ENCODE results near the gene IGFBP2.

Gene IGFBP2

DNA sequence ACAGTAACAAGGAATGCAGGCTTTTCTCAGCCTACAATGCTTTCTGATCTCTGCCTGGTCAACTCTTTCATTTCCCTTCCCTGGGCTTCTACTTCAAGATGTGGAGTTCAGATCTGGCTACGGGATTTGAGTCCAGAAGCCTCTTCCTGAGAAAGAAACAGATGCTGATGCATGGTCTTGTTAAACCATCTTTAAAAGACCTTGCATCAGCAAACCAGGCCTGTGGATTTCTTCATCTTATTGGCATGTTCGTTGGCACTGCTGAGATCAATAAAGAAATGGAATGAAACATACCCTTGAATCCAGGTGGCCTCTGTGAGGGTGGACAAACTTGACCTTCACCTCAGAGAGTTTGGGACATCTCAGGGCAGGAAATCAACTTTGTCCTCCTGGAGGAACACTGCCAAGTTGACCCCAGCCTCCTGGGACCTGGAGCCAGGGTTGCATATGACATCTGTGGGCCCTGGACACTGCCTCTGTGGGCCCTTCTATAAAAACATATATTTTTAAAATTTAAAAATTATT lies 21.4 kb downstream of the IGFBP2 start:
- Histone ChIP-seq H3K9me3 (ENCODE audit: control insufficient read depth, insufficient read depth, low read depth, low read length) (no peaks in the 10 kb centered on the region), H3K27ac (ENCODE audit: low read depth, low read length) (no peak overlapping the region), H3K36me3 (ENCODE audit: control insufficient read depth, insufficient read depth, low read length) (peaks cover 13% of the 10 kb centered on the region; the same call in 1 of the 2 replicates), H3K4me1 (ENCODE audit: control insufficient read depth, insufficient read depth, low read length) (no peaks in the 10 kb centered on the region; the same call in 1 of the 2 replicates), H3K9ac (ENCODE audit: low read length) (no peak overlapping the region), H3K4me3 (ENCODE audit: low read depth, low read length) (no peak overlapping the region), H3K27me3 (ENCODE audit: control insufficient read depth, insufficient read depth, low read length) (no peaks in the 10 kb centered on the region)

DNA sequence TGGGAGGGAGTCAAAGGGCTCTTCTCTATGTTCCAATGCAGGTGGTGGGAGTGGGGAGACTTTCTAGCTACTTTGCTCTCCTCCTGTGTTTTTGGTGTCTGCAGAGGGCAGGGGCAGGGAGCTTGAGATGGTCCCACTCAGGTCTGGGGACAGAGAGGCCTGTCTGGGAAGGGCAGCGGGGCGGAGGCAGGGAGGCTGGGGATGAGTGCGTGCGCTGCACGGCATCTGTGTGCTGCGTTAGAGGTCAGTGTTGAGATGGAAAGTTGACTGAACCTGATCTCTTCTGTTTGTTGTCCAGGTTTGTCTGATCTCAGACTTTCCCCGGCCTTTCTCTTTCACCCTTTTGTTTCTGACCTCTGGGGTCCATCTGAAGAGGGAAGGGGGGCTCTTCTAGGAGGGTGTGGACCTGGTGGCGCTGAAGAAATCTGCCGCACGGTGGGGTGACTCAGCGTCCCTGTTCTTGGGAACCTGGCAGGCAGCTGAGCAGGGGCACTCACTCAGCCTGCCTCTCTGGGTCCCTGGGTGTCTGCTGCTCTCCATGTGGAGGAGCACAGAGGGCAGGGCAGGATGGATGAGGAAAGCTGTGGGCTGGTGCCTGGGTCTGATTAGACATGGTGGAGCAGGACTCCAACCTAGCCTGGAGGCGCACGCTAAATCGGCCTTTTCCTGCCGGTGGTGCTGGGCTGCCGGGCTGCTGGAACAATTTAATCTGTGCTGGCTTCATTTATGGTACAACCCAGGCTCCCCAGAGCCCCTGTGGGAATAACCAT lies 24.1 kb downstream of the IGFBP2 start:
- peaks cover 37% of the 10 kb centered on the region for H3K36me3 ChIP-seq (ENCODE audit: control insufficient read depth, insufficient read depth, low read length)
- H3K27ac ChIP-seq (ENCODE audit: low read depth, low read length): no peak overlapping the region
- no peaks in the 10 kb centered on the region for H3K4me1 ChIP-seq (ENCODE audit: control insufficient read depth, insufficient read depth, low read length)
- H3K9ac ChIP-seq (ENCODE audit: low read length): no peak overlapping the region
- H3K27me3 ChIP-seq (ENCODE audit: control insufficient read depth, insufficient read depth, low read length): no peaks in the 10 kb centered on the region
- no peaks in the 10 kb centered on the region for H3K9me3 ChIP-seq (ENCODE audit: control insufficient read depth, insufficient read depth, low read depth, low read length)
- H3K4me3 ChIP-seq (ENCODE audit: low read depth, low read length): no peak overlapping the region

DNA sequence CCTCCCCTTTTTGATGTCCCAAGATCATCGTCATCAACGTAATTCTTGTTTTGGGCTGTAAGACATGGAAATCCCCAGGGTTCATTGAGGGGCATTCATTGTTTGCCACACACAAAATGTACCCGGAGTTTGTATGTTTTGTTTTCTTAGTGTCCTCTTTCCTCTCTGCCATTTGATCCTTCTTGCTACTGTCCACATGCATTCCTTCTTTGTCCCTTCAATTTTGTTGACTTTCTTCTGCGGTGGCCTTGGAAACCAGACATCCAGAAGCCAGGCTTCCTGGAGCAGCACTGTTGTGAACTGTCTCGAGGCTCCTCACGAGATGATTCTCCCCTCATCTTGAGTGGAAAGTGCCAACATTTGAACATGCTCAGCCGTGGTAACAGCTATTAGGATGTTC lies 24.8 kb downstream of the IGFBP2 start:
- Histone ChIP-seq H3K4me1 (ENCODE audit: control insufficient read depth, insufficient read depth, low read length) (no peaks in the 10 kb centered on the region), H3K27ac (ENCODE audit: low read depth, low read length) (no peak overlapping the region), H3K9me3 (ENCODE audit: control insufficient read depth, insufficient read depth, low read depth, low read length) (no peaks in the 10 kb centered on the region), H3K9ac (ENCODE audit: low read length) (no peak overlapping the region), H3K27me3 (ENCODE audit: control insufficient read depth, insufficient read depth, low read length) (no peaks in the 10 kb centered on the region), H3K36me3 (ENCODE audit: control insufficient read depth, insufficient read depth, low read length) (peaks cover 39% of the 10 kb centered on the region), H3K4me3 (ENCODE audit: low read depth, low read length) (no peak overlapping the region)

DNA sequence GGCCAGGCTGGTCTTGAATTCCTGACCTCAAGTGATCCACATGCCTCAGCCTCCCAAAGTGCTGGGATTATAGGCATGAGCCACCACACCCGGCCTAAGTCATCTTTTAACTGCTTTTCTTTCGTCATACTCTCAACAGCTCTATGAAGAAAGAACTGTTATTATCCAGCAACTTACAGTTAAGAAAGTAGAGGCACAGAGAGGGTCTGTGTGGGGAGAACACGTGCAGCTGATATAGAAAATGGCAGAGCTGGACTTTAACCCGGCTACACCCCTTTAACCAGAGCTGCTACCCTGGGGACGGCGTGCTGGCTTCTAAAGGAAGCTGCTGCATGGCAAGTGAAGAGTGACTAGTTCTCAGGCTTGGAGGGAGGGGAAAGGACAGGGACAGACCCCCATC lies 25.5 kb downstream of the IGFBP2 start:
- H3K9ac ChIP-seq (ENCODE audit: low read length): no peak overlapping the region
- no peaks in the 10 kb centered on the region for H3K27me3 ChIP-seq (ENCODE audit: control insufficient read depth, insufficient read depth, low read length)
- no peaks in the 10 kb centered on the region for H3K9me3 ChIP-seq (ENCODE audit: control insufficient read depth, insufficient read depth, low read depth, low read length)
- no peak overlapping the region for H3K27ac ChIP-seq (ENCODE audit: low read depth, low read length)
- H3K4me3 ChIP-seq (ENCODE audit: low read depth, low read length): no peak overlapping the region
- peaks cover 45% of the 10 kb centered on the region for H3K36me3 ChIP-seq (ENCODE audit: control insufficient read depth, insufficient read depth, low read length)
- H3K4me1 ChIP-seq (ENCODE audit: control insufficient read depth, insufficient read depth, low read length): no peaks in the 10 kb centered on the region

DNA sequence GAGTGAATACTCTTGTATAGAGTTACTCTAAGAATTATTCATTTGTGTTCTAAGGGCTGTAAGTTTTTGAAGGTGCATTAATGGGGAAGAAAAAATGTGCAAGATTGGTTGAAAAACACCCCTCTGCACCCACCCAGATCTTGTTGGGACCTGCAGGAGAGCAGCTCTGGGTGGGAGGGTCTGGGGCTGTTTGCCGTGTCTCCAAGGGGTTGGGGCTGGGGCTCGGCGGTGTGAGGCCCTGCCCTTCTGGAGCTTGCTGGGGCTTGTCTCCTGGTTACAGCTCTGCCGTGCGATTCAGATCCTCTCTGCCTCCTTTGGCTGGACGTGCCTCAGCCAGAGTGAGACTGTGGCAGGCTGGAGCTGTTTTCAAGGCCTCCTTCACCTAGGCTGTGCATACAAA lies 26.1 kb downstream of the IGFBP2 start:
- Histone ChIP-seq H3K27ac (ENCODE audit: low read depth, low read length) (no peak overlapping the region), H3K4me3 (ENCODE audit: low read depth, low read length) (no peak overlapping the region), H3K9ac (ENCODE audit: low read length) (no peak overlapping the region), H3K36me3 (ENCODE audit: control insufficient read depth, insufficient read depth, low read length) (peaks cover 45% of the 10 kb centered on the region), H3K9me3 (ENCODE audit: control insufficient read depth, insufficient read depth, low read depth, low read length) (no peaks in the 10 kb centered on the region), H3K27me3 (ENCODE audit: control insufficient read depth, insufficient read depth, low read length) (no peaks in the 10 kb centered on the region), H3K4me1 (ENCODE audit: control insufficient read depth, insufficient read depth, low read length) (no peaks in the 10 kb centered on the region)

DNA sequence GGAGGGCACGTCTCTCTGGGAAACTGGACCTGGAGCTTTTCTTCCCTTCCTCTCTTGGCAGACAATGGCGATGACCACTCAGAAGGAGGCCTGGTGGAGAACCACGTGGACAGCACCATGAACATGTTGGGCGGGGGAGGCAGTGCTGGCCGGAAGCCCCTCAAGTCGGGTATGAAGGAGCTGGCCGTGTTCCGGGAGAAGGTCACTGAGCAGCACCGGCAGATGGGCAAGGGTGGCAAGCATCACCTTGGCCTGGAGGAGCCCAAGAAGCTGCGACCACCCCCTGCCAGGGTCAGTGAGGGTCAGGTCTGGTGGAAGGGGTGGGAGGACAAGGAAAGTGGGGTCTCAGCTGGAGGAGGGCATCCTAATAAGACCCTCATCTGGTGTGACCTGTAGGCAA lies 27.3 kb downstream of the IGFBP2 start:
- no peak overlapping the region for H3K9ac ChIP-seq (ENCODE audit: low read length)
- peaks cover 10% of the 10 kb centered on the region for H3K4me1 ChIP-seq (ENCODE audit: control insufficient read depth, insufficient read depth, low read length)
- no peak overlapping the region for H3K27ac ChIP-seq (ENCODE audit: low read depth, low read length)
- H3K27me3 ChIP-seq (ENCODE audit: control insufficient read depth, insufficient read depth, low read length): no peaks in the 10 kb centered on the region
- H3K36me3 ChIP-seq (ENCODE audit: control insufficient read depth, insufficient read depth, low read length): peaks cover 45% of the 10 kb centered on the region
- no peaks in the 10 kb centered on the region for H3K9me3 ChIP-seq (ENCODE audit: control insufficient read depth, insufficient read depth, low read depth, low read length)
- H3K4me3 ChIP-seq (ENCODE audit: low read depth, low read length): no peak overlapping the region

DNA sequence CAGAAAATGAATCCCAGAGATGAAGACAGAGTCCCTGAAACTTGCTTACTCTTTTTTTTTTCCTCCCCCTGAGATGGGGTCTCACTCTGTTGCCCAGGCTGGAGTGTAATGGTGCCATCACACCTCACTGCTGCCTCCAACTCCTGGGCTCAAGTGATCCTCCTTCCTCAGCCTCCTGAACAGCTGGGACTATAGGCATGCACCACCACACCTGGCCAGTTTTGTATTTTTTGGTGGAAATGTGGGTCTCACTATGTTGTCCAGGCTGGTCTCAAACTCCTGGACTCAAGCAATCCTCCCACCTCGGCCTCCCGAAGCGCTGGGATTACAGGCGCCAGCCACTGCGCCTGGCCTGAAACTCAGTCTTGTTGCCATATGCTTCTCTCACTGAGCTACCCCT lies 27.8 kb downstream of the IGFBP2 start:
- Histone ChIP-seq H3K36me3 (ENCODE audit: control insufficient read depth, insufficient read depth, low read length) (peaks cover 43% of the 10 kb centered on the region), H3K4me1 (ENCODE audit: control insufficient read depth, insufficient read depth, low read length) (peaks cover 16% of the 10 kb centered on the region), H3K27ac (ENCODE audit: low read depth, low read length) (no peak overlapping the region), H3K27me3 (ENCODE audit: control insufficient read depth, insufficient read depth, low read length) (no peaks in the 10 kb centered on the region), H3K9me3 (ENCODE audit: control insufficient read depth, insufficient read depth, low read depth, low read length) (no peaks in the 10 kb centered on the region), H3K9ac (ENCODE audit: low read length) (no peak overlapping the region), H3K4me3 (ENCODE audit: low read depth, low read length) (no peak overlapping the region)

DNA sequence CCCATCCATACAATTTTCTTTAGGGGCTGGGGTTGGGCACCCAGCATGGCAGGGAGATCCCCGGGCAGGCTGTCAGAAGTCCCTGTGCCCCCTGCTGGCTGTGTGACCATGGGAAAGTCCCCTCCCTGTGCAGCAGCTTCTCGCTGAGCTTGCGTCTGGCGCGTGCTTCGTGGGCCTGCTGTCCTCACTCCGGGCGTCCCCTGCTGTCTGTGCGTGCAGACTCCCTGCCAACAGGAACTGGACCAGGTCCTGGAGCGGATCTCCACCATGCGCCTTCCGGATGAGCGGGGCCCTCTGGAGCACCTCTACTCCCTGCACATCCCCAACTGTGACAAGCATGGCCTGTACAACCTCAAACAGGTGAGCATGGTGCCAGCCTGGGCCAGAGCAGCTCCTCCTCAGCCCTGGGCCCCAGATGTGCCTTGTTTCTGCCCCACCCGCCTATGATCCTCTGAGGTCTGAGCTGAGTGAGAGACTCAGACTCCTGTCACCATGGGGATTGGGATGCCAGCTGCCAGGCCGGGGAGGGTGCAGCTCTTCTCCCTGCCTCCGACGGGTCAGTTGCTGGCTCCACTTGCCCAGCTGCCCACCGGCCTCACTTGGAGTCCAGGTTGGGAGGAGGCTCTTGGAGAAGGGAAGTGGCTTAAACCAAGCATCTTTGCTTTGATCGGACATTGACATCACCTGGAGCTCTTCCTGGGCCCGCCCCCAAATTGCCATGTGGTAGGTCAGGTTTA lies 28.6 kb downstream of the IGFBP2 start:
- no peak overlapping the region for H3K4me3 ChIP-seq (ENCODE audit: low read depth, low read length)
- no peak overlapping the region for H3K9ac ChIP-seq (ENCODE audit: low read length)
- peaks cover 39% of the 10 kb centered on the region for H3K36me3 ChIP-seq (ENCODE audit: control insufficient read depth, insufficient read depth, low read length)
- H3K27ac ChIP-seq (ENCODE audit: low read depth, low read length): no peak overlapping the region
- H3K9me3 ChIP-seq (ENCODE audit: control insufficient read depth, insufficient read depth, low read depth, low read length): no peaks in the 10 kb centered on the region
- no peaks in the 10 kb centered on the region for H3K27me3 ChIP-seq (ENCODE audit: control insufficient read depth, insufficient read depth, low read length)
- H3K4me1 ChIP-seq (ENCODE audit: control insufficient read depth, insufficient read depth, low read length): peaks cover 18% of the 10 kb centered on the region

DNA sequence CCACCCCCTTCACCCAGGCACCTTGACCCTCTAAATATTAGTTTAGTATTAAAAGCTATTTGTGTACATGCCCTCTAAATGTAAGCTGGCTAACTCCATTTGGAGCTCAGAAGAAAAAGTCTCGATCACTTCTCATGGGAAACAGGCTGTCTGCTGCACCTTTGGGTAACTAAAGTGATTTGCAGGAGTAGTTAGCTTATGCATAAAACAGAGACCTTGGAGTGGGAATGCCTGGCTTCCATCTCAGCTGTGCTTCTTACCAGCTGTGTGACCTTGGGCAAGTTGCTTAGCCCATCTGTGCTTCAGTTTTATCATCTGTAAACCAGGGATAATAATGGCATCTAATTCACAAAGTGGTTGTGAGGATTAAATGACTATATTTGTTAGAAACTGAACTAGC lies 29.9 kb downstream of the IGFBP2 start:
- Histone ChIP-seq H3K9ac (ENCODE audit: low read length) (no peak overlapping the region), H3K9me3 (ENCODE audit: control insufficient read depth, insufficient read depth, low read depth, low read length) (no peaks in the 10 kb centered on the region), H3K4me1 (ENCODE audit: control insufficient read depth, insufficient read depth, low read length) (peaks cover 18% of the 10 kb centered on the region), H3K36me3 (ENCODE audit: control insufficient read depth, insufficient read depth, low read length) (peaks cover 35% of the 10 kb centered on the region), H3K27me3 (ENCODE audit: control insufficient read depth, insufficient read depth, low read length) (no peaks in the 10 kb centered on the region), H3K4me3 (ENCODE audit: low read depth, low read length) (no peak overlapping the region), H3K27ac (ENCODE audit: low read depth, low read length) (no peak overlapping the region)

DNA sequence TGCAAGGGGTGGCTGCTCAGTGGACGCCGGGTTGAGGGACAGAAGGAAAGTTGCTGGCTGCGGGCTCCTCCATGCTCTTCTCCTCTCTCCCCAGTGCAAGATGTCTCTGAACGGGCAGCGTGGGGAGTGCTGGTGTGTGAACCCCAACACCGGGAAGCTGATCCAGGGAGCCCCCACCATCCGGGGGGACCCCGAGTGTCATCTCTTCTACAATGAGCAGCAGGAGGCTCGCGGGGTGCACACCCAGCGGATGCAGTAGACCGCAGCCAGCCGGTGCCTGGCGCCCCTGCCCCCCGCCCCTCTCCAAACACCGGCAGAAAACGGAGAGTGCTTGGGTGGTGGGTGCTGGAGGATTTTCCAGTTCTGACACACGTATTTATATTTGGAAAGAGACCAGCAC lies 30.6 kb downstream of the IGFBP2 start:
- Histone ChIP-seq H3K4me3 (ENCODE audit: low read depth, low read length) (no peak overlapping the region), H3K9me3 (ENCODE audit: control insufficient read depth, insufficient read depth, low read depth, low read length) (no peaks in the 10 kb centered on the region), H3K27ac (ENCODE audit: low read depth, low read length) (no peak overlapping the region), H3K36me3 (ENCODE audit: control insufficient read depth, insufficient read depth, low read length) (peaks cover 34% of the 10 kb centered on the region), H3K27me3 (ENCODE audit: control insufficient read depth, insufficient read depth, low read length) (no peaks in the 10 kb centered on the region), H3K9ac (ENCODE audit: low read length) (no peak overlapping the region), H3K4me1 (ENCODE audit: control insufficient read depth, insufficient read depth, low read length) (peaks cover 18% of the 10 kb centered on the region)

DNA sequence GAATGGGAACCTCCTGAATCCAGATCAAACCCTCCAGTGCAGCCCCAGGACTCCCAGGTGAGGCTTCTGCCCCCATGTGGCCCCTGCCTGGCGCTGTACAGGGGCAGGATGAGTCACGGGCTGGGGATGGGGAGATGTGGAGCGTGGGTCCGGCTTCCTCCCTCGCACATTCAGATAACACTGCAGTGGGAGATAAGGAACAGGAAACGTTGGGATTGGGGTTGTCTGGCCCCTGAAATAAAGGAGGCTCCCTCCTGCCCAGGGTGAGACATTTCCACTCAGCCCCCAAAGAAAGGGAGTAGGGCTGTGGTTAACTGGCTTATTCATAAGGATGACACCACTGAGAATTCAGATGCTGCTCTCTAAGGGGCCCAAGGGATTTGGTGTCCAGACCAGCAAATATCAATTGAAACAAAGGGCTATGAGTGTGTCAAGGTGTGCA lies 31.4 kb downstream of the IGFBP2 start:
- no peak overlapping the region for H3K27ac ChIP-seq (ENCODE audit: low read depth, low read length)
- peaks cover 18% of the 10 kb centered on the region for H3K4me1 ChIP-seq (ENCODE audit: control insufficient read depth, insufficient read depth, low read length)

More for the DNA sequence above, 31.4 kb downstream of the IGFBP2 start:
- Histone ChIP-seq H3K4me3 (ENCODE audit: low read depth, low read length) (no peak overlapping the region), H3K36me3 (ENCODE audit: control insufficient read depth, insufficient read depth, low read length) (peaks cover 32% of the 10 kb centered on the region), H3K27me3 (ENCODE audit: control insufficient read depth, insufficient read depth, low read length) (no peaks in the 10 kb centered on the region), H3K9ac (ENCODE audit: low read length) (no peak overlapping the region), H3K9me3 (ENCODE audit: control insufficient read depth, insufficient read depth, low read depth, low read length) (no peaks in the 10 kb centered on the region)

Data from HUES6 (cell line).